Dendritic cell treated with granulocyte-macrophage colony-stimulating factor and Interleukin-4, amounts not matched to agents 40 ng/mL and 50 ng/mL, for 4 days (primary cell): Measurements from ENCODE around the gene NKAIN2.
"Not testable (repeated sequence)": the region's sequence is repeated elsewhere in the genome, so short reads cannot be mapped to it uniquely, and the experiment has no call there.

Source experiments
- H3K27ac Mint-ChIP-seq: one replicate; pipeline ENCODE4 v1.8.0; 2022; ENCODE audit warnings: mild to moderate bottlenecking, mixed read lengths
- H3K27me3 Mint-ChIP-seq: one replicate; pipeline ENCODE4 v1.8.0; 2022; ENCODE audit warnings: mild to moderate bottlenecking, mixed read lengths
- H3K36me3 Mint-ChIP-seq: one replicate; pipeline ENCODE4 v1.8.0; 2022; ENCODE audit warnings: low read depth, mixed read lengths
- H3K4me1 Mint-ChIP-seq: one replicate; pipeline ENCODE4 v1.8.0; 2022; ENCODE audit warnings: low read depth, mixed read lengths
- H3K4me3 Mint-ChIP-seq: one replicate; pipeline ENCODE4 v1.8.0; 2022; ENCODE audit warnings: mild to moderate bottlenecking, moderate library complexity, mixed read lengths
- H3K9me3 Mint-ChIP-seq: one replicate; pipeline ENCODE4 v1.8.0; 2022; ENCODE audit warnings: mixed read lengths
- intact Hi-C: fragments of 100-400 bp; cut with micrococcal nuclease; formaldehyde crosslinking; loops from one replicate; pipeline ENCODE4 v1.15.0; 2022

Gene NKAIN2

GRCh38 chr6:124193132-124193531 lies 389.5 kb downstream of the NKAIN2 start:
- no peaks in the 10 kb centered on the region for H3K4me1 Mint-ChIP-seq
- no peak overlapping the region for H3K4me3 Mint-ChIP-seq
- intact Hi-C loops = no loop called here
- no peak overlapping the region for H3K27ac Mint-ChIP-seq
- H3K36me3 Mint-ChIP-seq = no peaks in the 10 kb centered on the region
- peaks cover 18% of the 10 kb centered on the region for H3K9me3 Mint-ChIP-seq
- H3K27me3 Mint-ChIP-seq = no peaks in the 10 kb centered on the region

GRCh38 chr6:124197148-124197547 lies 393.5 kb downstream of the NKAIN2 start:
- no peak overlapping the region for H3K27ac Mint-ChIP-seq
- H3K9me3 Mint-ChIP-seq = peaks cover 18% of the 10 kb centered on the region
- H3K4me3 Mint-ChIP-seq = no peak overlapping the region
- no peaks in the 10 kb centered on the region for H3K36me3 Mint-ChIP-seq
- H3K4me1 Mint-ChIP-seq = no peaks in the 10 kb centered on the region
- no peaks in the 10 kb centered on the region for H3K27me3 Mint-ChIP-seq
- intact Hi-C loops = no loop called here

DNA sequence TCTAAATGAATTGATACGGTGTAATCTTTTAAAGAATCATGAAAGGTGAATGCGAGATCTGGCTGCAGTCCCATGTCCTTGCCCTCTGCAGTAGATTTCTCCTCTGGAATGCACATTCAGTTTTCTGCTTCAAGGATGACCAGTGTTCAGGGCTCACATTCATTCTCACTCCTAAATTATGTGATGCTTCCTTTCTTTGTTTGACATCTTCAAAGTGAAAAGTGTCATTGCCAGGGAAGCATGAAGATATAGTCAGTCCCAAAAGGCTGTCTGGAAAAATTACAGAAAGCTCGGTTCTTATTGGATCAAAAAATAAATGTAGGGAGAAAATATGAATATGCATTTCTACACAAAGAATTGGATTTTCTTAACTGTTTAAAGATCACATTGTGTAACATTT lies 395.6 kb downstream of the NKAIN2 start:
- no peaks in the 10 kb centered on the region for H3K27me3 Mint-ChIP-seq
- no peaks in the 10 kb centered on the region for H3K4me1 Mint-ChIP-seq
- H3K9me3 Mint-ChIP-seq = peaks cover 3% of the 10 kb centered on the region
- H3K27ac Mint-ChIP-seq = no peak overlapping the region
- intact Hi-C loops = no loop called here
- no peak overlapping the region for H3K4me3 Mint-ChIP-seq
- H3K36me3 Mint-ChIP-seq = no peaks in the 10 kb centered on the region

DNA sequence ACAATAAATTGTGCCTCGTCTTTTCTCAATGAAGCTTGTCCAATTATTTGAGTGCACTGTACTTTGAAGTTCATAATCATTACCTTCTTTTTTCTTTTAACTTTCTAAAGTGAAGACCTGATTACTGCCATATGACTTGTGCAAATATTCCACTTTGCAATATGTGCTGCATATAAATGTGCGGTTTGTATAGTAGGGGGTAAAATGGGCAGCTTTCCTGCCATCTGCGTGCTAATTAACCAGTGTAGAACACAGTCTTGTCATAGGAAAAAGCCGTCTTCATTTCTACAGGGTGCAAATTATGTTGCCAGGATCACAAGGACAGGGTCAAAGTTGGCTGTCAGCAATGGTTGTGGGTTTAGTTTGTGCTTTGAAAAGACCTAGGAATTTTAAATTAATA lies 397.0 kb downstream of the NKAIN2 start:
- no peaks in the 10 kb centered on the region for H3K27me3 Mint-ChIP-seq
- H3K36me3 Mint-ChIP-seq = no peaks in the 10 kb centered on the region
- H3K4me1 Mint-ChIP-seq = no peaks in the 10 kb centered on the region
- H3K4me3 Mint-ChIP-seq = no peak overlapping the region
- intact Hi-C loops = no loop called here
- no peak overlapping the region for H3K27ac Mint-ChIP-seq
- no peaks in the 10 kb centered on the region for H3K9me3 Mint-ChIP-seq

GRCh38 chr6:124203101-124203811 lies 399.6 kb downstream of the NKAIN2 start:
- Mint-ChIP-seq H3K27me3 (no peaks in the 10 kb centered on the region), H3K36me3 (no peaks in the 10 kb centered on the region), H3K27ac (no peak overlapping the region)

GRCh38 chr6:124203812-124204167 lies 400.1 kb downstream of the NKAIN2 start:
- H3K27me3 Mint-ChIP-seq = no peaks in the 10 kb centered on the region
- intact Hi-C loops = no loop called here
- no peaks in the 10 kb centered on the region for H3K9me3 Mint-ChIP-seq
- no peaks in the 10 kb centered on the region for H3K4me1 Mint-ChIP-seq
- H3K36me3 Mint-ChIP-seq = no peaks in the 10 kb centered on the region
- no peak overlapping the region for H3K27ac Mint-ChIP-seq
- no peak overlapping the region for H3K4me3 Mint-ChIP-seq

More at GRCh38 chr6:124203101-124203811, 399.6 kb downstream of the NKAIN2 start:
- intact Hi-C loops = no loop called here
- Mint-ChIP-seq H3K9me3 (no peaks in the 10 kb centered on the region), H3K4me1 (no peaks in the 10 kb centered on the region), H3K4me3 (no peak overlapping the region)

DNA sequence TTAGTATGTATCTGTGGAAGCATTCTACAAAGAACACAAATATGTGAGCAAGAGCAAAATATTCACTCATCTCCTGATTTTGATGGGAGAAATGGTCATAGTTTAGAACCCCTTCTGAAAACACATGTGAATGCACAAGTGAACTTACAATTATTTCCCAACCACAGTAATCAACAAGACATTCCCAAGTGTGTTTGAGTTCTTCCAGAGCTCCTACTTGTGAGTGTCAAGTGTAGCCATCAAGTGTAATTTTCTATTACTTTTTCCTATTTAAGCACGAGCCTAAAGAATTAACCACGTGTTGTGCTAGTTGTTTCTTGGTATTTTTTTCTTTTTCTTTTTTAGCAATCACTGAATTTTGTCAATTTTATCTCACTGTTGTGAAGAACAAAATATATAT lies 402.3 kb downstream of the NKAIN2 start:
- no peaks in the 10 kb centered on the region for H3K27me3 Mint-ChIP-seq
- H3K4me3 Mint-ChIP-seq = no peak overlapping the region
- H3K9me3 Mint-ChIP-seq = no peaks in the 10 kb centered on the region
- H3K4me1 Mint-ChIP-seq = no peaks in the 10 kb centered on the region
- intact Hi-C loops = no loop called here
- no peaks in the 10 kb centered on the region for H3K36me3 Mint-ChIP-seq
- H3K27ac Mint-ChIP-seq = no peak overlapping the region

- intact Hi-C loops = no loop called here
- Mint-ChIP-seq H3K4me1 (no peaks in the 10 kb centered on the region), H3K27ac (no peak overlapping the region), H3K27me3 (no peaks in the 10 kb centered on the region), H3K9me3 (peaks cover 24% of the 10 kb centered on the region), H3K36me3 (no peaks in the 10 kb centered on the region), H3K4me3 (no peak overlapping the region)
Measured at GRCh38 chr6:124223611-124224345, 420.1 kb downstream of the NKAIN2 start.

GRCh38 chr6:124226396-124226795 lies 422.7 kb downstream of the NKAIN2 start:
- H3K9me3 Mint-ChIP-seq = peaks cover 37% of the 10 kb centered on the region
- no peaks in the 10 kb centered on the region for H3K4me1 Mint-ChIP-seq
- no peaks in the 10 kb centered on the region for H3K36me3 Mint-ChIP-seq
- no peak overlapping the region for H3K27ac Mint-ChIP-seq
- H3K27me3 Mint-ChIP-seq = no peaks in the 10 kb centered on the region
- intact Hi-C loops = no loop called here
- H3K4me3 Mint-ChIP-seq = no peak overlapping the region

- H3K4me3 Mint-ChIP-seq = no peak overlapping the region
- no peaks in the 10 kb centered on the region for H3K27me3 Mint-ChIP-seq
- H3K4me1 Mint-ChIP-seq = no peaks in the 10 kb centered on the region
- H3K36me3 Mint-ChIP-seq = no peaks in the 10 kb centered on the region
- H3K27ac Mint-ChIP-seq = no peak overlapping the region
- H3K9me3 Mint-ChIP-seq = peaks cover 40% of the 10 kb centered on the region
- intact Hi-C loops = no loop called here
Measured at GRCh38 chr6:124233221-124233620, 429.6 kb downstream of the NKAIN2 start.

DNA sequence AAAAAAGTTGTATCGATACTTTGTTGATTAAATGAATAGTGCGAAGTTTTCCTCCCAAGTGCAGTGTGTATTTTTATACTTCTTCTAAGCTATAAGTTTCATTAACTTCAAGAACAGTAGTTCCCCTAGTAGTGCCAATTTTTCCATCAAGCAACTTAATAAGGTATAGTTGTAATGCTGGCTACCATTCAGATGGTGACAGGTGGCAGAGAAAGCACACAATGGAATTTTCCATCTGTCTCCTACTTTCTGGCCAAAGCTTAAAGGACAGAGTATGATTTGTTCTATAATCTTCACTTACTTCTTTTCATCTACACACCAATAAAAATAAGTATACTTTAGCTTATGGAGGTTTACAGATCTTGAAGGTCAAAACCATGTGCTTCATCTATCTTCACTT lies 431.1 kb downstream of the NKAIN2 start:
- intact Hi-C loops = no loop called here
- Mint-ChIP-seq H3K9me3 (peaks cover 41% of the 10 kb centered on the region), H3K27ac (no peak overlapping the region), H3K27me3 (no peaks in the 10 kb centered on the region), H3K4me3 (no peak overlapping the region), H3K4me1 (no peaks in the 10 kb centered on the region), H3K36me3 (no peaks in the 10 kb centered on the region)

DNA sequence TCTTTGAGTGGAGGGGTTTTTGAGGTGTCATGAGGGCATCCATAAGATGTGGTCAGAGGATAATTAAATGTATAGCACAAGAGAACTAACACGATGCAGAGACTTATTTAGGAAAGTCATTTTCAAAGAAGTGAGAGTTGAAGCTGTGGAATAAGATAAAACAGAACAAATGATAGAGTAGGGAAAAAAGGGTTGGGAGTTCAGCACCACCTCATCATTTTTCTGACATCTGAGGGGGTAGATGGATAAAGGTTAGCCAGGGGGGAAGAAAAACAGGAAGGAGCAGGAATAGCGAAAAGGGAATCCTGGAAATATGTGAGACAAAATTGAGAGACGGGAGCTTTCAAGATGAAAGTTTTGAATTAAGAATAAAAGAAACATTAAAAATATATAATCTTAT lies 434.2 kb downstream of the NKAIN2 start:
- Mint-ChIP-seq H3K9me3 (peaks cover 30% of the 10 kb centered on the region), H3K4me1 (no peaks in the 10 kb centered on the region)
- intact Hi-C loops = no loop called here

DNA sequence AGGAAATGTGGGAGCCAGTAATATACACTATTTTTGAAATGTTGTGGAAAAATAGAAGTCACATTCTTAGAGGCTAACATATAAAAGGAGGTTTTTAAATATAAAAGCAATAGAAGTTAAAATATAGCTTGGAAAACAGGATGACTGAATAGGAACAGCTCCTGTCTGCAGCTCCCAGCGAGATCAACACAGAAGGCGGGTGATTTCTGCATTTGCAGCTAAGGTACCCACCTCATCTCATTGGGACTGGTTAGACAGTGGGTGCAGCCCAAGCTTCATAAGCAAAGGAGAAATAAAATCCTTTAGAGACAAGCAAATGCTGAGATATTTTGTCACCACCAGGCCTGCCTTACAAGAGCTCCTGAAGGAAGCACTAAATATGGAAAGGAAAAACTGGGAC lies 434.7 kb downstream of the NKAIN2 start:
- intact Hi-C loops, H3K36me3 Mint-ChIP-seq, H3K27ac Mint-ChIP-seq, H3K27me3 Mint-ChIP-seq, H3K4me1 Mint-ChIP-seq, H3K4me3 Mint-ChIP-seq: not testable (repeated sequence)
- H3K9me3 Mint-ChIP-seq = peaks cover 31% of the 10 kb centered on the region

More for the DNA sequence above, 434.2 kb downstream of the NKAIN2 start:
- no peaks in the 10 kb centered on the region for H3K36me3 Mint-ChIP-seq
- no peak overlapping the region for H3K27ac Mint-ChIP-seq
- H3K27me3 Mint-ChIP-seq = no peaks in the 10 kb centered on the region
- no peak overlapping the region for H3K4me3 Mint-ChIP-seq

GRCh38 chr6:124254941-124255685 lies 451.4 kb downstream of the NKAIN2 start:
- H3K4me1 Mint-ChIP-seq = no peaks in the 10 kb centered on the region
- H3K27ac Mint-ChIP-seq = no peak overlapping the region
- H3K27me3 Mint-ChIP-seq = no peaks in the 10 kb centered on the region
- intact Hi-C loops = no loop called here
- no peak overlapping the region for H3K4me3 Mint-ChIP-seq
- H3K9me3 Mint-ChIP-seq = no peaks in the 10 kb centered on the region
- no peaks in the 10 kb centered on the region for H3K36me3 Mint-ChIP-seq
